Gastrocnemius medialis (tissue), 4 donors: ENCODE data around the gene GRIK3.

Source experiments
- POLR2A ChIP-seq, 2 donors: fragments of 450-650 bp; IDR thresholded peaks; one replicate each; pipeline ENCODE4 v1.6.1; 2017; ENCODE audit warnings: antibody characterized with exemption in 2 of 2, mild to moderate bottlenecking in 2 of 2, moderate library complexity in 2 of 2
- TF ChIP-seq, protein P1 (sequence below), 5 experiments: fragments of 450-650 bp in 3 of 5; fragments of 200-600 bp in 2 of 5; sonication (generic) in 2 of 5; IDR thresholded peaks in 4 of 5; conservative IDR thresholded peaks in 1 of 5; 1 replicate in 4 of 5; 2 replicates in 1 of 5; pipeline ENCODE4 v1.5.1; 2016 to 2019; ENCODE audit warnings: antibody characterized with exemption in 5 of 5, mild to moderate bottlenecking in 3 of 5, moderate library complexity in 3 of 5

DNA sequence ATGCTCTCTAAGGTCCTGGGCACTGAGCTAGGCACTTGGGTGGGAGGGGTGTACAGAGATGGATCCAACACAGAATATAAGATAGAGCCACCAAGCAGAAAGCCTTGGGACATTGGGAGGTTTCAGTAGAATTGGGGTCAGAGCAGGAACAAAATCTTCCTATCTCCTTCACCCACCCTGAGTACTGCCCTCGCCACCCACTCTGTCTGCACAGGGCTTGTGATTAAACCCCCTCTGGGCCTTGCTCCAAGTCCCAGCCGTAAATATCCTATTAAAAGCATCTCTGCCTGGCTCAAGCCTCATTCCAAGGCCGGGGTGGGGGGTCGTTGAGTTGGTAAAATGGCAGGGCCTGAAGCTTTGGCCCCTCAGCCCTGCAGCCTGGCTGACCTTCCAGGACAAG, 166.7 kb downstream of the GRIK3 start:
- TF ChIP-seq, protein P1, sequence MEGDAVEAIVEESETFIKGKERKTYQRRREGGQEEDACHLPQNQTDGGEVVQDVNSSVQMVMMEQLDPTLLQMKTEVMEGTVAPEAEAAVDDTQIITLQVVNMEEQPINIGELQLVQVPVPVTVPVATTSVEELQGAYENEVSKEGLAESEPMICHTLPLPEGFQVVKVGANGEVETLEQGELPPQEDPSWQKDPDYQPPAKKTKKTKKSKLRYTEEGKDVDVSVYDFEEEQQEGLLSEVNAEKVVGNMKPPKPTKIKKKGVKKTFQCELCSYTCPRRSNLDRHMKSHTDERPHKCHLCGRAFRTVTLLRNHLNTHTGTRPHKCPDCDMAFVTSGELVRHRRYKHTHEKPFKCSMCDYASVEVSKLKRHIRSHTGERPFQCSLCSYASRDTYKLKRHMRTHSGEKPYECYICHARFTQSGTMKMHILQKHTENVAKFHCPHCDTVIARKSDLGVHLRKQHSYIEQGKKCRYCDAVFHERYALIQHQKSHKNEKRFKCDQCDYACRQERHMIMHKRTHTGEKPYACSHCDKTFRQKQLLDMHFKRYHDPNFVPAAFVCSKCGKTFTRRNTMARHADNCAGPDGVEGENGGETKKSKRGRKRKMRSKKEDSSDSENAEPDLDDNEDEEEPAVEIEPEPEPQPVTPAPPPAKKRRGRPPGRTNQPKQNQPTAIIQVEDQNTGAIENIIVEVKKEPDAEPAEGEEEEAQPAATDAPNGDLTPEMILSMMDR (IDR thresholded peaks at IDR 0.05 in 4 of 5, conservative IDR thresholded peaks at IDR 0.05 in 1 of 5), result no peak
- no peak for TF ChIP-seq POLR2A (IDR thresholded peaks at IDR 0.05)
